HepG2 (cell line): Measurements from ENCODE around the gene UNKL. TPM values are rescaled to one million over a fixed set of nuclear protein-coding genes. Genes with fewer than 3 reads are reported as not detected.

Source experiments
- AKAP8 ChIP-seq: sonication (generic); formaldehyde crosslinking; IDR thresholded peaks from 2 replicates; pipeline ENCODE4 v1.5.1; 2020; ENCODE audit warnings: mild to moderate bottlenecking, missing genetic modification reagents
- ETV5 ChIP-seq: IDR thresholded peaks from 2 replicates; pipeline ENCODE4 v1.6.1; 2018; ENCODE audit warnings: missing biosample characterization, missing genetic modification reagents, inconsistent platforms, borderline replicate concordance
- FOXM1 ChIP-seq: sonication (generic); formaldehyde crosslinking; IDR thresholded peaks from 2 replicates; pipeline ENCODE4 v1.5.0; 2020; ENCODE audit warnings: missing genetic modification reagents
- IRX3 ChIP-seq: sonication (generic); formaldehyde crosslinking; IDR thresholded peaks from 2 replicates; pipeline ENCODE4 v1.8.1; 2023; ENCODE audit warnings: mild to moderate bottlenecking, low read depth, missing genetic modification reagents, borderline replicate concordance
- KDM5B ChIP-seq: sonication (generic); formaldehyde crosslinking; IDR thresholded peaks from 2 replicates; pipeline ENCODE4 v1.4.0; 2020; ENCODE audit warnings: missing genetic modification reagents, mild to moderate bottlenecking, borderline replicate concordance
- MYC ChIP-seq: sonication (generic); formaldehyde crosslinking; IDR thresholded peaks from 2 replicates; pipeline ENCODE4 v1.9.0; 2021; ENCODE audit warnings: missing genetic modification reagents, borderline replicate concordance
- MZF1 ChIP-seq: sonication (generic); formaldehyde crosslinking; IDR thresholded peaks from 2 replicates; pipeline ENCODE4 v1.8.1; 2023; ENCODE audit warnings: mild to moderate bottlenecking, missing genetic modification reagents, borderline replicate concordance
- RAD21 ChIP-seq: fragments of 450-650 bp; formaldehyde crosslinking; IDR thresholded peaks from 2 replicates; pipeline ENCODE4 v1.5.0; 2020; ENCODE audit warnings: mild to moderate bottlenecking
- SMAD3 ChIP-seq: sonication (generic); formaldehyde crosslinking; IDR thresholded peaks from 2 replicates; pipeline ENCODE4 v1.4.0; 2020; ENCODE audit warnings: missing genetic modification reagents
- SYNCRIP ChIP-seq: fragments of 200-400 bp; formaldehyde crosslinking; IDR thresholded peaks from 2 replicates; pipeline ENCODE4 v1.6.1; 2018; ENCODE audit warnings: mild to moderate bottlenecking, low read depth, low read length; ENCODE audit not compliant: insufficient read depth
- TOPORS ChIP-seq: sonication (generic); formaldehyde crosslinking; IDR thresholded peaks from 2 replicates; pipeline ENCODE4 v1.8.0; 2023; ENCODE audit warnings: mild to moderate bottlenecking, missing genetic modification reagents
- XRCC5 ChIP-seq: fragments of 200-400 bp; formaldehyde crosslinking; optimal IDR thresholded peaks from 2 replicates; pipeline ENCODE3; 2017; ENCODE audit warnings: mild to moderate bottlenecking, low read length
- ZBTB14 ChIP-seq: sonication (generic); formaldehyde crosslinking; IDR thresholded peaks from 2 replicates; pipeline ENCODE4 v1.4.0; 2020; ENCODE audit warnings: missing genetic modification reagents
- ZBTB33 ChIP-seq: sonication (generic); formaldehyde crosslinking; IDR thresholded peaks from 2 replicates; pipeline ENCODE4 v1.4.0; 2020; ENCODE audit warnings: missing genetic modification reagents
- ZBTB8A ChIP-seq: sonication (generic); formaldehyde crosslinking; IDR thresholded peaks from 2 replicates; pipeline ENCODE4 v1.4.0; 2020; ENCODE audit warnings: mild to moderate bottlenecking, low read depth, missing genetic modification reagents, borderline replicate concordance
- ZFX ChIP-seq: sonication (generic); formaldehyde crosslinking; IDR thresholded peaks from 2 replicates; pipeline ENCODE4 v1.4.0; 2020; ENCODE audit warnings: mild to moderate bottlenecking, low read depth, missing genetic modification reagents, moderate library complexity
- ZNF235 ChIP-seq: sonication (generic); formaldehyde crosslinking; IDR thresholded peaks from 2 replicates; pipeline ENCODE4 v1.8.1; 2023; ENCODE audit warnings: mild to moderate bottlenecking, missing genetic modification reagents, borderline replicate concordance
- ZNF501 ChIP-seq: sonication (generic); formaldehyde crosslinking; IDR thresholded peaks from 2 replicates; pipeline ENCODE4 v1.5.1; 2020; ENCODE audit warnings: mild to moderate bottlenecking, moderate library complexity, missing genetic modification reagents
- polyA plus RNA-seq, 8 experiments: library from polyadenylated mRNA; depleted of rRNA in 3 of 8; stranded (reverse) in 7 of 8; unstranded in 1 of 8; fragments of >200 nt; fragmentation: Illumina TruSeq in 4 of 8; extraction: Trizol in 4 of 8; gene quantifications; 2 replicates each; pipeline versions ENCODE4 v1.2.1 to v1.2.3, GENCODE V29; 2011 to 2016; ENCODE audit warnings: low read depth in 4 of 8, missing spikeins in 1 of 8, mixed read lengths in 1 of 8; ENCODE audit not compliant: insufficient read depth in 1 of 8
- total RNA-seq, 5 experiments: library from RNA; depleted of rRNA; stranded (reverse); fragments of >200 nt; fragmentation: Illumina TruSeq; extraction: Trizol; gene quantifications; 2 replicates each; pipeline ENCODE4 v1.2.3, GENCODE V29; 2016; ENCODE audit warnings: low read depth in 1 of 5
- TF ChIP-seq, protein P1 (sequence below): sonication (generic); formaldehyde crosslinking; IDR thresholded peaks from 2 replicates; pipeline ENCODE4 v1.4.0; 2020; ENCODE audit warnings: missing genetic modification reagents
- TF ChIP-seq, protein P2 (sequence below): sonication (generic); formaldehyde crosslinking; IDR thresholded peaks from 2 replicates; pipeline ENCODE4 v1.4.0; 2020; ENCODE audit warnings: mild to moderate bottlenecking, missing genetic modification reagents

UNKL gene
- total and polyA plus RNA-seq, 2 of the 13 experiments (the other 11 are each of a cell fraction or from before 2014, with no cell fraction given): 10.4 to 17.6 TPM

DNA sequence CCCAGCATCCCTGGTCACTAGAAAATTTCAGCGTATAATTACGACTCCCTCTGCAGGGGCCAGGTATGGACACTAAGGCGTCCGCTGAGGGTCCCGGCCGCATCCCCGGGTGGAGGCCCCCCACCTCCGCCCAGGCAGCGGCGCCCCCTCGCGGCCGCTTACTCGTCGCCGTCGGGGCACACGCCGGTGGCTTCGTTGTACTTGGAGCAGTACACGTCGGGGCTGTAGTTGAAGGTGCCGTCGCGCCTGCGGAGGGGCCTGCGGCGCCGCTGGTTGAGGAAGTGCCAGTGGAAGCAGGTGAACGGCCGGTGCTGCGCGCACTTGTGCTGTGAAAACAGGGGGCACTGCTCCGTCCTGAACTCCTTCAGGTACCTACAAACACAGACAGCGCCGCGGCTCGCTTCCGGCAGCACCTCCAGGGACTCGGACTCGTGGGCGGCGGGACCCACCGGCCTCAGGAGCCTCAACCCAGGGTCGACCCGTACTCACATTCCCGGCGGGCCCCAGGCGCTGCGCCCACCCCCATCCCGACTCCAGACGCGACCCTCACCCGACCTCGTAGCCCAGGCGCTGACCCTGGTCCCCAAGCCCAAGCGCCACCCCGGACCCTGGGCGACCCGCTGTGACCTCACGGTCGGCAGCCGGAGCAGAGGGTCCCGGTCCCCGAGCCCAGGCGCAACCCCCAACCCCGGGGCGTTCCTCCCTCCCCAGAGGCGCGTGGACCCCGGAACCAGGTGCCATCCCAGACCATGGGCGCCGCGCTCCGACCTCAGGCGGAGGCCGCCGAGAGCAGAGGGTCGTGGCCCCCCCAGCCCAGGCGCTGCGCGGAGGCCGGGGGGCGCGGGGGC lies 596 bp downstream of the UNKL start (continued):
- TF ChIP-seq ZBTB14 (CRISPR knock-in tag) (no peak; the same call in 1 of the 2 replicates), ZFX (CRISPR knock-in tag) (peak; percentile 26; the same call in 1 of the 2 replicates), ZBTB8A (CRISPR knock-in tag) (no peak), ETV5 (0 out of 2 replicates have a peak, but pooled peaks have one; percentile 44), ZBTB33 (peak; percentile 90), ZNF501 (peak; percentile 51; the same call in 1 of the 2 replicates), XRCC5 (peak; percentile 50), RAD21 (CRISPR knock-in tag) (peak; percentile 64), AKAP8 (CRISPR knock-in tag) (0 out of 2 replicates have a peak, but pooled peaks have one; percentile 7), SMAD3 (CRISPR knock-in tag) (no peak), KDM5B (CRISPR knock-in tag) (peak; percentile 63; the same call in 1 of the 2 replicates), MYC (CRISPR knock-in tag) (peak; percentile 49; the same call in 1 of the 2 replicates), MZF1 (CRISPR knock-in tag) (no peak), IRX3 (CRISPR knock-in tag) (0 out of 2 replicates have a peak, but pooled peaks have one; percentile 34), TOPORS (CRISPR knock-in tag) (peak; percentile 73; the same call in 1 of the 2 replicates), SYNCRIP (no peak), FOXM1 (CRISPR knock-in tag) (no peak), ZNF235 (CRISPR knock-in tag) (no peak)
- TF ChIP-seq, protein P1, sequence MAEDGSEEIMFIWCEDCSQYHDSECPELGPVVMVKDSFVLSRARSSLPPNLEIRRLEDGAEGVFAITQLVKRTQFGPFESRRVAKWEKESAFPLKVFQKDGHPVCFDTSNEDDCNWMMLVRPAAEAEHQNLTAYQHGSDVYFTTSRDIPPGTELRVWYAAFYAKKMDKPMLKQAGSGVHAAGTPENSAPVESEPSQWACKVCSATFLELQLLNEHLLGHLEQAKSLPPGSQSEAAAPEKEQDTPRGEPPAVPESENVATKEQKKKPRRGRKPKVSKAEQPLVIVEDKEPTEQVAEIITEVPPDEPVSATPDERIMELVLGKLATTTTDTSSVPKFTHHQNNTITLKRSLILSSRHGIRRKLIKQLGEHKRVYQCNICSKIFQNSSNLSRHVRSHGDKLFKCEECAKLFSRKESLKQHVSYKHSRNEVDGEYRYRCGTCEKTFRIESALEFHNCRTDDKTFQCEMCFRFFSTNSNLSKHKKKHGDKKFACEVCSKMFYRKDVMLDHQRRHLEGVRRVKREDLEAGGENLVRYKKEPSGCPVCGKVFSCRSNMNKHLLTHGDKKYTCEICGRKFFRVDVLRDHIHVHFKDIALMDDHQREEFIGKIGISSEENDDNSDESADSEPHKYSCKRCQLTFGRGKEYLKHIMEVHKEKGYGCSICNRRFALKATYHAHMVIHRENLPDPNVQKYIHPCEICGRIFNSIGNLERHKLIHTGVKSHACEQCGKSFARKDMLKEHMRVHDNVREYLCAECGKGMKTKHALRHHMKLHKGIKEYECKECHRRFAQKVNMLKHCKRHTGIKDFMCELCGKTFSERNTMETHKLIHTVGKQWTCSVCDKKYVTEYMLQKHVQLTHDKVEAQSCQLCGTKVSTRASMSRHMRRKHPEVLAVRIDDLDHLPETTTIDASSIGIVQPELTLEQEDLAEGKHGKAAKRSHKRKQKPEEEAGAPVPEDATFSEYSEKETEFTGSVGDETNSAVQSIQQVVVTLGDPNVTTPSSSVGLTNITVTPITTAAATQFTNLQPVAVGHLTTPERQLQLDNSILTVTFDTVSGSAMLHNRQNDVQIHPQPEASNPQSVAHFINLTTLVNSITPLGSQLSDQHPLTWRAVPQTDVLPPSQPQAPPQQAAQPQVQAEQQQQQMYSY: no peak
- TF ChIP-seq, protein P2, sequence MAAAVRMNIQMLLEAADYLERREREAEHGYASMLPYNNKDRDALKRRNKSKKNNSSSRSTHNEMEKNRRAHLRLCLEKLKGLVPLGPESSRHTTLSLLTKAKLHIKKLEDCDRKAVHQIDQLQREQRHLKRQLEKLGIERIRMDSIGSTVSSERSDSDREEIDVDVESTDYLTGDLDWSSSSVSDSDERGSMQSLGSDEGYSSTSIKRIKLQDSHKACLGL (CRISPR knock-in tag): peak; percentile 49; the same call in 1 of the 2 replicates
